ENCODE results near the gene NFATC2IP. TPM values are rescaled to one million over a fixed set of nuclear protein-coding genes. Genes with fewer than 3 reads are reported as not detected.

Gene NFATC2IP
- total and polyA plus RNA-seq, 10 of the 15 experiments (the other 5 are each of a cell fraction or from before 2014, with no cell fraction given): 12.2 to 93.9 (median 46.9) TPM

DNA sequence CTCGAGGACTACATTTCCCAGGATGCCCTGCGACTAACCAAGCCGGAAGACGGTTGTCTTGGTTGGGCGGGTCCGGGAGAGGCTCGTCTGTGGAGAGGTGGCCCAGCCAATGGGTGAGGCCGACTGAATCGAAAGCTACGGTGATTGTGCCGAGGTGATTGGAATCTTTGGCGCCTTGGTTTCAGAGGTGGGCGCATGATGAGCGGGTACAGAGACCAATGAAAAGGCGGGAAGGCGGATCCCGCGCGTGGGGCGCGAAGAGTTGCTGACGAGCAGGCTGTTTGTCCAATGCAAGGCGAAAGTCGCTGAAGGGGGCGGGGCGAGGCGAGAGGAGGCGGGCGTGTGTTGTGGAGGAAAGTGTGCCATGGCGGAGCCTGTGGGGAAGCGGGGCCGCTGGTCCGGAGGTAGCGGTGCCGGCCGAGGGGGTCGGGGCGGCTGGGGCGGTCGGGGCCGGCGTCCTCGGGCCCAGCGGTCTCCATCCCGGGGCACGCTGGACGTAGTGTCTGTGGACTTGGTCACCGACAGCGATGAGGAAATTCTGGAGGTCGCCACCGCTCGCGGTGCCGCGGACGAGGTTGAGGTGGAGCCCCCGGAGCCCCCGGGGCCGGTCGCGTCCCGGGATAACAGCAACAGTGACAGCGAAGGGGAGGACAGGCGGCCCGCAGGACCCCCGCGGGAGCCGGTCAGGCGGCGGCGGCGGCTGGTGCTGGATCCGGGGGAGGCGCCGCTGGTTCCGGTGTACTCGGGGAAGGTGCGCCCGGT, at the start of gene NFATC2IP (continued):
- TF ChIP-seq CREB1 (IDR thresholded peaks at IDR 0.05; ENCODE audit: low read depth): peak; percentile 95
- TF ChIP-seq, protein P1, sequence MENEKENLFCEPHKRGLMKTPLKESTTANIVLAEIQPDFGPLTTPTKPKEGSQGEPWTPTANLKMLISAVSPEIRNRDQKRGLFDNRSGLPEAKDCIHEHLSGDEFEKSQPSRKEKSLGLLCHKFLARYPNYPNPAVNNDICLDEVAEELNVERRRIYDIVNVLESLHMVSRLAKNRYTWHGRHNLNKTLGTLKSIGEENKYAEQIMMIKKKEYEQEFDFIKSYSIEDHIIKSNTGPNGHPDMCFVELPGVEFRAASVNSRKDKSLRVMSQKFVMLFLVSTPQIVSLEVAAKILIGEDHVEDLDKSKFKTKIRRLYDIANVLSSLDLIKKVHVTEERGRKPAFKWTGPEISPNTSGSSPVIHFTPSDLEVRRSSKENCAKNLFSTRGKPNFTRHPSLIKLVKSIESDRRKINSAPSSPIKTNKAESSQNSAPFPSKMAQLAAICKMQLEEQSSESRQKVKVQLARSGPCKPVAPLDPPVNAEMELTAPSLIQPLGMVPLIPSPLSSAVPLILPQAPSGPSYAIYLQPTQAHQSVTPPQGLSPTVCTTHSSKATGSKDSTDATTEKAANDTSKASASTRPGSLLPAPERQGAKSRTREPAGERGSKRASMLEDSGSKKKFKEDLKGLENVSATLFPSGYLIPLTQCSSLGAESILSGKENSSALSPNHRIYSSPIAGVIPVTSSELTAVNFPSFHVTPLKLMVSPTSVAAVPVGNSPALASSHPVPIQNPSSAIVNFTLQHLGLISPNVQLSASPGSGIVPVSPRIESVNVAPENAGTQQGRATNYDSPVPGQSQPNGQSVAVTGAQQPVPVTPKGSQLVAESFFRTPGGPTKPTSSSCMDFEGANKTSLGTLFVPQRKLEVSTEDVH (IDR thresholded peaks at IDR 0.05; ENCODE audit: low read depth, partially characterized antibody): peak; percentile 91
- peak; percentile 65 to 87; a peak in 3 of 4 replicates for TF ChIP-seq BHLHE40 (IDR thresholded peaks at IDR 0.05; ENCODE audit: borderline replicate concordance in 1 of 2, low read depth in 2 of 2, low read length in 1 of 2)
- TF ChIP-seq BMI1 (IDR thresholded peaks at IDR 0.05; ENCODE audit: borderline replicate concordance): no peak
- TF ChIP-seq NFXL1 (IDR thresholded peaks at IDR 0.05; ENCODE audit: borderline replicate concordance): no peak
- no peak for TF ChIP-seq MEF2B (IDR thresholded peaks at IDR 0.05; ENCODE audit: partially characterized antibody, poor library complexity, severe bottlenecking)
- no peak for TF ChIP-seq MTA2 (IDR thresholded peaks at IDR 0.05; ENCODE audit: low read depth)
- TF ChIP-seq, protein P2, sequence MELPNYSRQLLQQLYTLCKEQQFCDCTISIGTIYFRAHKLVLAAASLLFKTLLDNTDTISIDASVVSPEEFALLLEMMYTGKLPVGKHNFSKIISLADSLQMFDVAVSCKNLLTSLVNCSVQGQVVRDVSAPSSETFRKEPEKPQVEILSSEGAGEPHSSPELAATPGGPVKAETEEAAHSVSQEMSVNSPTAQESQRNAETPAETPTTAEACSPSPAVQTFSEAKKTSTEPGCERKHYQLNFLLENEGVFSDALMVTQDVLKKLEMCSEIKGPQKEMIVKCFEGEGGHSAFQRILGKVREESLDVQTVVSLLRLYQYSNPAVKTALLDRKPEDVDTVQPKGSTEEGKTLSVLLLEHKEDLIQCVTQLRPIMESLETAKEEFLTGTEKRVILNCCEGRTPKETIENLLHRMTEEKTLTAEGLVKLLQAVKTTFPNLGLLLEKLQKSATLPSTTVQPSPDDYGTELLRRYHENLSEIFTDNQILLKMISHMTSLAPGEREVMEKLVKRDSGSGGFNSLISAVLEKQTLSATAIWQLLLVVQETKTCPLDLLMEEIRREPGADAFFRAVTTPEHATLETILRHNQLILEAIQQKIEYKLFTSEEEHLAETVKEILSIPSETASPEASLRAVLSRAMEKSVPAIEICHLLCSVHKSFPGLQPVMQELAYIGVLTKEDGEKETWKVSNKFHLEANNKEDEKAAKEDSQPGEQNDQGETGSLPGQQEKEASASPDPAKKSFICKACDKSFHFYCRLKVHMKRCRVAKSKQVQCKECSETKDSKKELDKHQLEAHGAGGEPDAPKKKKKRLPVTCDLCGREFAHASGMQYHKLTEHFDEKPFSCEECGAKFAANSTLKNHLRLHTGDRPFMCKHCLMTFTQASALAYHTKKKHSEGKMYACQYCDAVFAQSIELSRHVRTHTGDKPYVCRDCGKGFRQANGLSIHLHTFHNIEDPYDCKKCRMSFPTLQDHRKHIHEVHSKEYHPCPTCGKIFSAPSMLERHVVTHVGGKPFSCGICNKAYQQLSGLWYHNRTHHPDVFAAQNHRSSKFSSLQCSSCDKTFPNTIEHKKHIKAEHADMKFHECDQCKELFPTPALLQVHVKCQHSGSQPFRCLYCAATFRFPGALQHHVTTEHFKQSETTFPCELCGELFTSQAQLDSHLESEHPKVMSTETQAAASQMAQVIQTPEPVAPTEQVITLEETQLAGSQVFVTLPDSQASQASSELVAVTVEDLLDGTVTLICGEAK (IDR thresholded peaks at IDR 0.05; ENCODE audit: borderline replicate concordance): peak; percentile 93
- TF ChIP-seq, protein P3, sequence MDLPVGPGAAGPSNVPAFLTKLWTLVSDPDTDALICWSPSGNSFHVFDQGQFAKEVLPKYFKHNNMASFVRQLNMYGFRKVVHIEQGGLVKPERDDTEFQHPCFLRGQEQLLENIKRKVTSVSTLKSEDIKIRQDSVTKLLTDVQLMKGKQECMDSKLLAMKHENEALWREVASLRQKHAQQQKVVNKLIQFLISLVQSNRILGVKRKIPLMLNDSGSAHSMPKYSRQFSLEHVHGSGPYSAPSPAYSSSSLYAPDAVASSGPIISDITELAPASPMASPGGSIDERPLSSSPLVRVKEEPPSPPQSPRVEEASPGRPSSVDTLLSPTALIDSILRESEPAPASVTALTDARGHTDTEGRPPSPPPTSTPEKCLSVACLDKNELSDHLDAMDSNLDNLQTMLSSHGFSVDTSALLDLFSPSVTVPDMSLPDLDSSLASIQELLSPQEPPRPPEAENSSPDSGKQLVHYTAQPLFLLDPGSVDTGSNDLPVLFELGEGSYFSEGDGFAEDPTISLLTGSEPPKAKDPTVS (IDR thresholded peaks at IDR 0.05; ENCODE audit: low read depth, low read length): no peak
- TF ChIP-seq HDGF (IDR thresholded peaks at IDR 0.05): peak; percentile 83
- TF ChIP-seq, protein P4, sequence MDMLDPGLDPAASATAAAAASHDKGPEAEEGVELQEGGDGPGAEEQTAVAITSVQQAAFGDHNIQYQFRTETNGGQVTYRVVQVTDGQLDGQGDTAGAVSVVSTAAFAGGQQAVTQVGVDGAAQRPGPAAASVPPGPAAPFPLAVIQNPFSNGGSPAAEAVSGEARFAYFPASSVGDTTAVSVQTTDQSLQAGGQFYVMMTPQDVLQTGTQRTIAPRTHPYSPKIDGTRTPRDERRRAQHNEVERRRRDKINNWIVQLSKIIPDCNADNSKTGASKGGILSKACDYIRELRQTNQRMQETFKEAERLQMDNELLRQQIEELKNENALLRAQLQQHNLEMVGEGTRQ (IDR thresholded peaks at IDR 0.05; ENCODE audit: borderline replicate concordance, low read depth, low read length): no peak
- TF ChIP-seq, protein P5, sequence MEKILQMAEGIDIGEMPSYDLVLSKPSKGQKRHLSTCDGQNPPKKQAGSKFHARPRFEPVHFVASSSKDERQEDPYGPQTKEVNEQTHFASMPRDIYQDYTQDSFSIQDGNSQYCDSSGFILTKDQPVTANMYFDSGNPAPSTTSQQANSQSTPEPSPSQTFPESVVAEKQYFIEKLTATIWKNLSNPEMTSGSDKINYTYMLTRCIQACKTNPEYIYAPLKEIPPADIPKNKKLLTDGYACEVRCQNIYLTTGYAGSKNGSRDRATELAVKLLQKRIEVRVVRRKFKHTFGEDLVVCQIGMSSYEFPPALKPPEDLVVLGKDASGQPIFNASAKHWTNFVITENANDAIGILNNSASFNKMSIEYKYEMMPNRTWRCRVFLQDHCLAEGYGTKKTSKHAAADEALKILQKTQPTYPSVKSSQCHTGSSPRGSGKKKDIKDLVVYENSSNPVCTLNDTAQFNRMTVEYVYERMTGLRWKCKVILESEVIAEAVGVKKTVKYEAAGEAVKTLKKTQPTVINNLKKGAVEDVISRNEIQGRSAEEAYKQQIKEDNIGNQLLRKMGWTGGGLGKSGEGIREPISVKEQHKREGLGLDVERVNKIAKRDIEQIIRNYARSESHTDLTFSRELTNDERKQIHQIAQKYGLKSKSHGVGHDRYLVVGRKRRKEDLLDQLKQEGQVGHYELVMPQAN (conservative IDR thresholded peaks at IDR 0.05): peak; percentile 80
